ENCODE measurements around the gene GCK.

DNA sequence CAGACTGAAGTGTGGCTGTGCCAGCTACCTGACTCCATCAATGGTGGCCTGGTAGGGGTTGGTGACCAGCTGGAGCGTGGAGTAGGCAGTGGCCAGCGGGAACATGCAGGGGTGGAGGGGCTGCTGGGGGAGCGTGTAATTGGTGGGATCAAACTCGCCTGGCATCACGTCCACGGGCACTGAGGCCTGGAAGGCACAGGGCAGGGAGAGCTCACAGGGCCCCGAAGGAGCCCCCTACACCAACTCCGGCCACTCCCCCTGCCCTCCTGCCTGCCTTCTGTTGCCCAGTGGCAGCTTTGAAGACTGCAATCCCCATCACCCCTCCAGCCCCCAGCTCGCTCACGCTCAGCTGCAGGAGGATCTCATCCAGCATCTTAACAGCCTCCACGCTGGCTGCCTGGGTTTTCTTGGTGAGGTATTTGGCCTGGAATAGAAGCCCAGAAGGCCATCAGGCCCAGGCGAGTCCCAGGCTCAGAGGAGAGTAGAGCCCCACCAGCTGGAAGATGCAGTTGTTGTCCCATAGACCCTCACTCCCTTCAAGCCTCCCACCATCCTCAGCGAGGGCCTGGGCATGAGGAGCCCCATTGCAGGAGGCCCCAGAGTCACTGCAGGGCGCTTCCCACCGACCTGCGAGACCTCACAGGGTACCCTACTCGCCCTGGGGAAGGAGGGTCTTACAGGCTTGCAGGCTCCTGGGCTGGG is 73.0 kb downstream of the GCK start:
- TF ChIP-seq, protein P1, sequence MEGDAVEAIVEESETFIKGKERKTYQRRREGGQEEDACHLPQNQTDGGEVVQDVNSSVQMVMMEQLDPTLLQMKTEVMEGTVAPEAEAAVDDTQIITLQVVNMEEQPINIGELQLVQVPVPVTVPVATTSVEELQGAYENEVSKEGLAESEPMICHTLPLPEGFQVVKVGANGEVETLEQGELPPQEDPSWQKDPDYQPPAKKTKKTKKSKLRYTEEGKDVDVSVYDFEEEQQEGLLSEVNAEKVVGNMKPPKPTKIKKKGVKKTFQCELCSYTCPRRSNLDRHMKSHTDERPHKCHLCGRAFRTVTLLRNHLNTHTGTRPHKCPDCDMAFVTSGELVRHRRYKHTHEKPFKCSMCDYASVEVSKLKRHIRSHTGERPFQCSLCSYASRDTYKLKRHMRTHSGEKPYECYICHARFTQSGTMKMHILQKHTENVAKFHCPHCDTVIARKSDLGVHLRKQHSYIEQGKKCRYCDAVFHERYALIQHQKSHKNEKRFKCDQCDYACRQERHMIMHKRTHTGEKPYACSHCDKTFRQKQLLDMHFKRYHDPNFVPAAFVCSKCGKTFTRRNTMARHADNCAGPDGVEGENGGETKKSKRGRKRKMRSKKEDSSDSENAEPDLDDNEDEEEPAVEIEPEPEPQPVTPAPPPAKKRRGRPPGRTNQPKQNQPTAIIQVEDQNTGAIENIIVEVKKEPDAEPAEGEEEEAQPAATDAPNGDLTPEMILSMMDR (IDR thresholded peaks at IDR 0.05) = no peak
- no peak for TF ChIP-seq POLR2A (IDR thresholded peaks at IDR 0.05)

All from vagina (tissue), 2 donors.